ENCODE measurements around the gene LEP. TPM values are rescaled to one million over a fixed set of nuclear protein-coding genes. Genes with fewer than 3 reads are reported as not detected.

Gene LEP
- total RNA-seq, 1 donor from 2014 or later: not detected

- H3K36me3 Mint-ChIP-seq (ENCODE audit: low read depth): peaks cover 4% of the 10 kb centered on the region
- H3K4me1 Mint-ChIP-seq (ENCODE audit: low read depth): peaks cover 12% of the 10 kb centered on the region
- H3K4me3 Mint-ChIP-seq (ENCODE audit: unreplicated experiment): no peak overlapping the region
- peaks cover 3% of the 10 kb centered on the region for H3K27me3 Mint-ChIP-seq (ENCODE audit: low read depth)
- H3K27ac Mint-ChIP-seq (ENCODE audit: unreplicated experiment): peak overlapping the region; percentile 53
- H3K9me3 Mint-ChIP-seq (ENCODE audit: low read depth): no peaks in the 10 kb centered on the region
- no peak for TF ChIP-seq CTCF (IDR thresholded peaks at IDR 0.05)
- no peak for DNase-seq (ENCODE audit: low spot score)
These were observed 18.3 kb downstream of the LEP start for GRCh38 chr7:128259131-128260061.

- no peak for DNase-seq (ENCODE audit: low spot score)
- TF ChIP-seq CTCF (IDR thresholded peaks at IDR 0.05): no peak
- no peak overlapping the region for H3K4me3 Mint-ChIP-seq (ENCODE audit: unreplicated experiment)
These were observed 19.2 kb downstream of the LEP start for GRCh38 chr7:128260069-128260795.

GRCh38 chr7:128262273-128263028 is 21.4 kb downstream of the LEP start:
- H3K9me3 Mint-ChIP-seq (ENCODE audit: low read depth): no peaks in the 10 kb centered on the region
- DNase-seq (ENCODE audit: low spot score): peak; percentile 2
- H3K36me3 Mint-ChIP-seq (ENCODE audit: low read depth): no peaks in the 10 kb centered on the region
- H3K27ac Mint-ChIP-seq (ENCODE audit: unreplicated experiment): no peak overlapping the region
- no peaks in the 10 kb centered on the region for H3K27me3 Mint-ChIP-seq (ENCODE audit: low read depth)
- no peak overlapping the region for H3K4me3 Mint-ChIP-seq (ENCODE audit: unreplicated experiment)
- TF ChIP-seq CTCF (IDR thresholded peaks at IDR 0.05): no peak
- H3K4me1 Mint-ChIP-seq (ENCODE audit: low read depth): peaks cover 31% of the 10 kb centered on the region

More at GRCh38 chr7:128260069-128260795, 19.2 kb downstream of the LEP start:
- Mint-ChIP-seq H3K4me1 (ENCODE audit: low read depth) (peaks cover 12% of the 10 kb centered on the region), H3K27me3 (ENCODE audit: low read depth) (peaks cover 3% of the 10 kb centered on the region), H3K9me3 (ENCODE audit: low read depth) (no peaks in the 10 kb centered on the region), H3K36me3 (ENCODE audit: low read depth) (peaks cover 4% of the 10 kb centered on the region), H3K27ac (ENCODE audit: unreplicated experiment) (no peak overlapping the region)

- no peak overlapping the region for H3K4me3 Mint-ChIP-seq (ENCODE audit: unreplicated experiment)
- no peaks in the 10 kb centered on the region for H3K36me3 Mint-ChIP-seq (ENCODE audit: low read depth)
- H3K27me3 Mint-ChIP-seq (ENCODE audit: low read depth): no peaks in the 10 kb centered on the region
- no peak overlapping the region for H3K27ac Mint-ChIP-seq (ENCODE audit: unreplicated experiment)
- no peaks in the 10 kb centered on the region for H3K9me3 Mint-ChIP-seq (ENCODE audit: low read depth)
- peaks cover 41% of the 10 kb centered on the region for H3K4me1 Mint-ChIP-seq (ENCODE audit: low read depth)
- DNase-seq (ENCODE audit: low spot score): no peak
- TF ChIP-seq CTCF (IDR thresholded peaks at IDR 0.05): no peak
These were observed 22.3 kb downstream of the LEP start for GRCh38 chr7:128263420-128263819.

GRCh38 chr7:128264477-128264876 is 23.4 kb downstream of the LEP start:
- H3K4me3 Mint-ChIP-seq (ENCODE audit: unreplicated experiment): no peak overlapping the region
- DNase-seq (ENCODE audit: low spot score): no peak
- TF ChIP-seq CTCF (IDR thresholded peaks at IDR 0.05): no peak
- H3K36me3 Mint-ChIP-seq (ENCODE audit: low read depth): no peaks in the 10 kb centered on the region
- H3K4me1 Mint-ChIP-seq (ENCODE audit: low read depth): peaks cover 43% of the 10 kb centered on the region
- H3K27me3 Mint-ChIP-seq (ENCODE audit: low read depth): no peaks in the 10 kb centered on the region
- no peaks in the 10 kb centered on the region for H3K9me3 Mint-ChIP-seq (ENCODE audit: low read depth)
- no peak overlapping the region for H3K27ac Mint-ChIP-seq (ENCODE audit: unreplicated experiment)

Measured in chondrocyte (in vitro differentiated cells).